ENCODE data around the gene HPS4. TPM values are rescaled to one million over a fixed set of nuclear protein-coding genes. Genes with fewer than 3 reads are reported as not detected.
A peak's percentile ranks its signal among the peaks of the same experiment; 100 is the strongest.
"Not testable (repeated sequence)": the region's sequence is repeated elsewhere in the genome, so short reads cannot be mapped to it uniquely, and the experiment has no call there.

HPS4 gene
- total and polyA plus RNA-seq, 10 of the 15 experiments (the other 5 are each of a cell fraction or from before 2014, with no cell fraction given): 11.7 to 36.7 (median 30.8) TPM

DNA sequence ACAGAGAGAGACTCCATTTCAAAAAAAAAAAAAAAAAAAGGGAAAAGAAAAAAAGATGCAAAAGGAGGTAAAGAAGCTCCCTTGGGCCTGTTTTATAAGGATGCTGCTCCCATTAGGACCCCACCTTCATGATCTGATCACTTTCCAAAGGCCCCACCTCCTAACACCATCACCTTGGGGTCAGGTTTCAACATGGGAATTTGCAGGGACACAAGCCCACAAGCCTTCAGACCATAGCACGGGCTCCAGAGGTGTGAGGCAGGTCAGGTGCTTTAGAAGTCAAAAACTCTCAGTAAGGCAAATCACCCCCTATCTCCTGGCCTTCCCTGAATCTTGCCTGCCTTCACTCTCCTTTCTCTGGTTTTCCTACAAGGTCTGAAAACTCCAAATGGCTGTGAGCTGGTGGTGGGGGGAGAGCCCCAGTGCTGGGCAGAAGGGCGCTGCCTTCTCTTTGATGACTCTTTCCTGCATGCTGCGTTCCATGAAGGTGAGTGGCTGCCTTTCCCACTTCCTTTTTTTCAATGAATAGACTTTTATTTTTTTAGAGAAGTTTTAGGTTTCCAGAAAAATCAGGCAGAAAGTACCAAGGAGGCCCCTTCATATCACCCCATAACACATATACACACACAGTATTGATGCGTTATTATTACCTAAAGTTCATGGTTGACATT is 41.4 kb downstream of the HPS4 start (continued):
- TF ChIP-seq SPI1 (IDR thresholded peaks at IDR 0.05; ENCODE audit: borderline replicate concordance, insufficient read depth, low read depth, low read length): peak; percentile 76
- TF ChIP-seq IKZF2 (IDR thresholded peaks at IDR 0.05): peak; percentile 22 to 28; a peak in 2 of 4 replicates
- no peak for TF ChIP-seq JUND (IDR thresholded peaks at IDR 0.05; ENCODE audit: low read depth, low read length)
- TF ChIP-seq, protein P1, sequence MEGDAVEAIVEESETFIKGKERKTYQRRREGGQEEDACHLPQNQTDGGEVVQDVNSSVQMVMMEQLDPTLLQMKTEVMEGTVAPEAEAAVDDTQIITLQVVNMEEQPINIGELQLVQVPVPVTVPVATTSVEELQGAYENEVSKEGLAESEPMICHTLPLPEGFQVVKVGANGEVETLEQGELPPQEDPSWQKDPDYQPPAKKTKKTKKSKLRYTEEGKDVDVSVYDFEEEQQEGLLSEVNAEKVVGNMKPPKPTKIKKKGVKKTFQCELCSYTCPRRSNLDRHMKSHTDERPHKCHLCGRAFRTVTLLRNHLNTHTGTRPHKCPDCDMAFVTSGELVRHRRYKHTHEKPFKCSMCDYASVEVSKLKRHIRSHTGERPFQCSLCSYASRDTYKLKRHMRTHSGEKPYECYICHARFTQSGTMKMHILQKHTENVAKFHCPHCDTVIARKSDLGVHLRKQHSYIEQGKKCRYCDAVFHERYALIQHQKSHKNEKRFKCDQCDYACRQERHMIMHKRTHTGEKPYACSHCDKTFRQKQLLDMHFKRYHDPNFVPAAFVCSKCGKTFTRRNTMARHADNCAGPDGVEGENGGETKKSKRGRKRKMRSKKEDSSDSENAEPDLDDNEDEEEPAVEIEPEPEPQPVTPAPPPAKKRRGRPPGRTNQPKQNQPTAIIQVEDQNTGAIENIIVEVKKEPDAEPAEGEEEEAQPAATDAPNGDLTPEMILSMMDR (IDR thresholded peaks at IDR 0.05 in 2 of 3, conservative IDR thresholded peaks at IDR 0.05 in 1 of 3; ENCODE audit: control insufficient read depth in 2 of 3, extremely low read depth in 1 of 3, insufficient read depth in 1 of 3, low read depth in 3 of 3, low read length in 3 of 3): no peak
- TF ChIP-seq MEF2B (IDR thresholded peaks at IDR 0.05; ENCODE audit: partially characterized antibody, poor library complexity, severe bottlenecking): no peak

DNA sequence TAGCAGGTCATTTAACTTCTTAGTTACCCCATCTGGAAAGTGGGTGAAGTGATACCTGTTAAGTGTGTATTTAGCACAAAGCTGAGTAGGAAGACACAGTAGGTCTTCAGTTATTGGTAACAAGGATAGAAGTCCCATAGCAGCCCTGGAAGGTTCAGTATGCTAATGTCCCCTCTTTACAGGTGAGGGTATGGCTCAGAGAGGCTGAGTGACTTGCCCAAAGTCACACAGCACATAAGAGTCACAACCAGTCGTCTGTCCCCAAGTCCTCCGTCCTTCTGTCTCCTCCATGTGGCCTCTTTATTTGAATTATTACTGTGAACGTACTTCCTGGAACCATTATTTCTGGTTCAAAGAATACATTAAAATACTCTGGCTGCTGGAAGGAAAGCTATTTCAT is 44.0 kb downstream of the HPS4 start:
- BruUV-seq (replicated peaks): no TSS peak
- no peak overlapping the region for H3K4me3 ChIP-seq
- peaks cover 5 to 7% of the 10 kb centered on the region in 2 experiments; a peak in 3 of 4 replicates for H3K36me3 ChIP-seq (ENCODE audit: control insufficient read depth in 2 of 2, insufficient read depth in 2 of 2, low read length in 1 of 2)
- H3K27me3 ChIP-seq (replicated peaks in 1 of 2; ENCODE audit: control insufficient read depth in 2 of 2, insufficient read depth in 2 of 2, low read length in 1 of 2): no peaks in the 10 kb centered on the region
- no peak for FAIRE-seq
- H3K9me3 ChIP-seq (replicated peaks; ENCODE audit: control insufficient read depth, insufficient read depth, low read length): no peaks in the 10 kb centered on the region
- no peak for TF ChIP-seq YBX1 (IDR thresholded peaks at IDR 0.05)
- TF ChIP-seq SMARCA5 (IDR thresholded peaks at IDR 0.05): 0 out of 2 replicates have a peak, but pooled peaks have one; percentile 26
- RAD21 ChIA-PET (ENCODE audit: unreplicated experiment): no interaction called here
- H2AFZ ChIP-seq (ENCODE audit: control insufficient read depth, low read depth, low read length): no peak overlapping the region
- in situ Hi-C loops (cut with MboI): no loop called here
- CTCF ChIA-PET: no interaction called here
- peaks cover 6% of the 10 kb centered on the region for H3K79me2 ChIP-seq (ENCODE audit: control insufficient read depth, insufficient read depth, low read length)
- WGBS (ENCODE audit: insufficient coverage, insufficient replicate concordance, low lambda C conversion rate, missing lambda C conversion rate): 72% methylated on average over 3 of the region's 3 CpGs
- H3K4me2 ChIP-seq (ENCODE audit: control insufficient read depth, insufficient read depth): no peak overlapping the region
- DNase-seq (ENCODE audit: low read depth, low spot score): no peak
- intact Hi-C loops (cut with micrococcal nuclease; ENCODE audit: unreplicated experiment): no loop called here
- POLR2A ChIA-PET: no interaction called here
- no peak overlapping the region for H3K9ac ChIP-seq (ENCODE audit: control insufficient read depth, insufficient read depth, low read length)
- no peaks in the 10 kb centered on the region for H3K4me1 ChIP-seq (ENCODE audit: control insufficient read depth, insufficient read depth, low read length)
- no peak overlapping the region for H3K27ac ChIP-seq (ENCODE audit: control insufficient read depth, insufficient read depth)
- SMC1A ChIA-PET (ENCODE audit: uncharacterized antibody, unreplicated experiment): interaction anchor here (0.7 to 1.1 kb wide), 2 partner anchors 21 to 73 kb away, joined by 3 to 4 read pairs; no protein-coding TSS in a partner anchor
- peaks cover 4% of the 10 kb centered on the region; the same call in 1 of the 2 replicates for H4K20me1 ChIP-seq (ENCODE audit: control insufficient read depth, insufficient read depth)
- ATAC-seq: no peak

DNA sequence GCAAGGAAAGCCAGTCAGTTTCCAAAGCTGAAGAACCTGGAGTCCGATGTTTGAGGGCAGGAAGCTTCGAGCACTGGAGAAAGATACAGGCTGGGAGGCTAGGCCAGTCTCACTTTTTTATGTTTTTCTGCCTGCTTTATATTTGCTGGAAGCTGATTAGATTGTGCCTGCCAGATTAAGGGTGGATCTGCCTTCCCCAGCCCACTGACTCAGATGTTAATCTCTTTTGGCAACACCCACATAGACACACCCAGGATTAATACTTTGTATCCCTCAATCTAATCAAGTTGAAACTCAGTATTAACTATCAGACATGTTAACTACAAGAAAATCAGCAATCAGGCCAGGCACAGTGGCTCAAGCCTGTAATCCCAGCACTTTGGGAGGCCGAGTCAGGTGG is 44.8 kb downstream of the HPS4 start:
- RAD21 ChIA-PET (ENCODE audit: unreplicated experiment); POLR2A ChIA-PET: not testable (repeated sequence)
- CTCF ChIA-PET: interaction anchor here (0.6 kb wide), 1 partner anchor 22 kb away, joined by 3 read pairs; no protein-coding TSS in a partner anchor

More for the DNA sequence above, 44.8 kb downstream of the HPS4 start:
- H3K79me2 ChIP-seq (ENCODE audit: control insufficient read depth, insufficient read depth, low read length); H3K4me3 ChIP-seq; H3K9ac ChIP-seq (ENCODE audit: control insufficient read depth, insufficient read depth, low read length); SMC1A ChIA-PET (ENCODE audit: uncharacterized antibody, unreplicated experiment); H3K4me1 ChIP-seq (ENCODE audit: control insufficient read depth, insufficient read depth, low read length); H4K20me1 ChIP-seq (ENCODE audit: control insufficient read depth, insufficient read depth); in situ Hi-C loops (cut with MboI); FAIRE-seq; H3K9me3 ChIP-seq (replicated peaks; ENCODE audit: control insufficient read depth, insufficient read depth, low read length); BruUV-seq (replicated peaks); H3K27ac ChIP-seq (ENCODE audit: control insufficient read depth, insufficient read depth); H2AFZ ChIP-seq (ENCODE audit: control insufficient read depth, low read depth, low read length); intact Hi-C loops (cut with micrococcal nuclease; ENCODE audit: unreplicated experiment); H3K27me3 ChIP-seq (replicated peaks in 1 of 2; ENCODE audit: control insufficient read depth in 2 of 2, insufficient read depth in 2 of 2, low read length in 1 of 2); ATAC-seq; H3K4me2 ChIP-seq (ENCODE audit: control insufficient read depth, insufficient read depth); DNase-seq (ENCODE audit: low read depth, low spot score): not testable (repeated sequence)
- H3K36me3 ChIP-seq (ENCODE audit: control insufficient read depth in 2 of 2, insufficient read depth in 2 of 2, low read length in 1 of 2): peaks cover 5 to 10% of the 10 kb centered on the region in 2 experiments; a peak in 3 of 4 replicates
- WGBS (ENCODE audit: insufficient coverage, insufficient replicate concordance, low lambda C conversion rate, missing lambda C conversion rate): 97% methylated on average over 3 of the region's 3 CpGs

Data from GM12878 (cell line).